MCF 10A (cell line): ENCODE measurements around the gene IHH. TPM values are rescaled to one million over a fixed set of nuclear protein-coding genes. Genes with fewer than 3 reads are reported as not detected.

Experiments
- Bru-seq: library from RNA; stranded (reverse); fragments of 400-500 nt; gene quantifications from one replicate; lab custom pipeline; 2021; lab: Mats Ljungman, UMichigan
- BruChase-seq, 2 experiments: library from RNA; stranded (reverse); fragments of 400-500 nt; gene quantifications; one replicate each; lab custom pipeline; 2021; lab: Mats Ljungman, UMichigan
- BruUV-seq: library from RNA; stranded (reverse); fragments of 400-500 nt; replicated peaks from 2 replicates; lab custom pipeline; 2021; lab: Mats Ljungman, UMichigan
- CTCF ChIA-PET: fragments of 300-600 bp; sonication (Branson Sonifier 250); formaldehyde crosslinking; extraction: SDS; loops from one replicate; lab custom pipeline; 2021; ENCODE audit warnings: antibody characterized with exemption, inconsistent platforms; lab: Yijun Ruan, JAX
- POLR2A ChIA-PET: fragments of 300-600, 350-650 bp; sonication (Branson Sonifier 250); formaldehyde crosslinking; extraction: SDS; loops from one replicate; lab custom pipeline; 2020; ENCODE audit warnings: antibody characterized with exemption, inconsistent platforms; lab: Yijun Ruan, JAX
- DNase-seq: peaks from one replicate; pipeline ENCODE4 v3.0.0-alpha.2; 2018; ENCODE audit not compliant: unreplicated experiment
- H3K27ac Mint-ChIP-seq: one replicate; pipeline ENCODE4 v1.8.0; 2022; ENCODE audit warnings: mild to moderate bottlenecking, low read depth, mixed read lengths; ENCODE audit not compliant: unreplicated experiment
- H3K27me3 Mint-ChIP-seq: one replicate; pipeline ENCODE4 v1.8.0; 2022; ENCODE audit warnings: mixed read lengths; ENCODE audit not compliant: insufficient read depth, unreplicated experiment
- H3K36me3 Mint-ChIP-seq: one replicate; pipeline ENCODE4 v1.8.0; 2022; ENCODE audit warnings: mild to moderate bottlenecking, moderate library complexity, mixed read lengths; ENCODE audit not compliant: insufficient read depth, unreplicated experiment
- H3K4me1 Mint-ChIP-seq: one replicate; pipeline ENCODE4 v1.8.0; 2022; ENCODE audit warnings: mixed read lengths; ENCODE audit not compliant: insufficient read depth, unreplicated experiment
- H3K4me3 Mint-ChIP-seq: one replicate; pipeline ENCODE4 v1.8.0; 2022; ENCODE audit warnings: mild to moderate bottlenecking, moderate library complexity, mixed read lengths; ENCODE audit not compliant: unreplicated experiment
- H3K9me3 Mint-ChIP-seq: one replicate; pipeline ENCODE4 v1.8.0; 2022; ENCODE audit warnings: mixed read lengths; ENCODE audit not compliant: unreplicated experiment
- CTCF ChIP-seq: fragments of 200-600 bp; IDR thresholded peaks from one replicate; pipeline ENCODE4 v1.8.0; 2022; ENCODE audit warnings: antibody characterized with exemption, mild to moderate bottlenecking; ENCODE audit not compliant: unreplicated experiment
- intact Hi-C: fragments of 100-400 bp; cut with micrococcal nuclease; formaldehyde crosslinking; loops from 2 replicates; pipeline ENCODE4 v1.14.1; 2022
- long read RNA-seq: library from polyadenylated mRNA; stranded (forward); transcript quantifications from one replicate; pipeline ENCODE4 v2.0.0, GENCODE V29; 2022
- total RNA-seq: library from RNA; stranded (reverse); gene quantifications from 2 replicates; pipeline ENCODE4 v1.2.3, GENCODE V29; 2022

IHH gene
- not detected in 2 replicates for total RNA-seq
- Bru-seq, nascent RNA = percentile 14 among the genes with signal in this experiment
- percentile 21 among the genes with signal in this experiment for BruChase-seq, experiment 1, labeled RNA remaining after a 6-hour chase
- BruChase-seq, experiment 2, labeled RNA remaining after a 2-hour chase = percentile 15 among the genes with signal in this experiment
- long read RNA-seq = 0 reads

GRCh38 chr2:219060821-219061791 lies at the start of gene IHH:
Gene IHH, minus strand, starts transcription at chr2:219060921. Its CDS starts 454 bp downstream, at chr2:219060467.
- Mint-ChIP-seq H3K36me3 (no peaks in the 10 kb centered on the region), H3K4me1 (no peaks in the 10 kb centered on the region), H3K4me3 (peak within 1 kb of the TSS; percentile 48), H3K27ac (no peak within 1 kb of the TSS), H3K27me3 (peaks cover 65% of the 10 kb centered on the region), H3K9me3 (no peaks in the 10 kb centered on the region)
- no TSS peak for BruUV-seq
- no peak for DNase-seq
- no peak for TF ChIP-seq CTCF
- ChIA-PET POLR2A (no interaction called here), CTCF (interaction anchor here (0.5 to 1.7 kb wide), 7 partner anchors 11 to 115 kb away, joined by 3 to 11 read pairs (median 3); partner anchors contain the start of gene CNPPD1)
- intact Hi-C loops = no loop called here

GRCh38 chr2:219109471-219109870 lies 48.8 kb upstream of the IHH start:
- no peak overlapping the region for H3K4me3 Mint-ChIP-seq
- H3K4me1 Mint-ChIP-seq = no peaks in the 10 kb centered on the region
- POLR2A ChIA-PET = no interaction called here
- H3K27ac Mint-ChIP-seq = no peak overlapping the region
- intact Hi-C loops = no loop called here
- no peaks in the 10 kb centered on the region for H3K9me3 Mint-ChIP-seq
- H3K27me3 Mint-ChIP-seq = no peaks in the 10 kb centered on the region
- H3K36me3 Mint-ChIP-seq = peaks cover 9% of the 10 kb centered on the region
- BruUV-seq = no TSS peak
- no peak for TF ChIP-seq CTCF
- no peak for DNase-seq
- CTCF ChIA-PET = interaction anchor here (0.6 to 1.0 kb wide), 3 partner anchors 52 to 191 kb away, joined by 3 to 4 read pairs (median 4); partner anchors contain the start of gene CFAP65

GRCh38 chr2:219107758-219108157 lies 47.0 kb upstream of the IHH start:
- Mint-ChIP-seq H3K36me3 (peaks cover 9% of the 10 kb centered on the region), H3K4me3 (no peak overlapping the region), H3K27me3 (no peaks in the 10 kb centered on the region), H3K9me3 (no peaks in the 10 kb centered on the region), H3K27ac (no peak overlapping the region), H3K4me1 (no peaks in the 10 kb centered on the region)
- BruUV-seq = no TSS peak
- intact Hi-C loops = no loop called here
- CTCF ChIA-PET = interaction anchor here (0.6 to 1.6 kb wide), 7 partner anchors 10 to 903 kb away, joined by 3 to 7 read pairs (median 3); no protein-coding TSS in a partner anchor
- POLR2A ChIA-PET = no interaction called here
- no peak for TF ChIP-seq CTCF
- DNase-seq = no peak

GRCh38 chr2:219106251-219106650 lies 45.5 kb upstream of the IHH start:
- peaks cover 9% of the 10 kb centered on the region for H3K36me3 Mint-ChIP-seq
- H3K4me1 Mint-ChIP-seq = no peaks in the 10 kb centered on the region
- H3K27ac Mint-ChIP-seq = no peak overlapping the region
- intact Hi-C loops = no loop called here
- H3K4me3 Mint-ChIP-seq = no peak overlapping the region
- H3K27me3 Mint-ChIP-seq = no peaks in the 10 kb centered on the region
- POLR2A ChIA-PET = no interaction called here
- H3K9me3 Mint-ChIP-seq = no peaks in the 10 kb centered on the region
- no peak for DNase-seq
- CTCF ChIA-PET = interaction anchor here (1.0 to 1.6 kb wide), 2 partner anchors 13 kb away, joined by 3 to 7 read pairs; no protein-coding TSS in a partner anchor
- BruUV-seq = no TSS peak
- no peak for TF ChIP-seq CTCF
